SK-N-SH treated with all-trans-retinoic acid at 6 μM for 48 hours (cell line): ENCODE results near the gene PDE7B.
A peak's percentile ranks its signal among the peaks of the same experiment; 100 is the strongest.

Experiments
- ATAC-seq: fragments of 200-7000 bp; cut with Tn5 transposase; 3 replicates; pipeline ENCODE4 v1.9.1; 2020; ENCODE audit warnings: mild to moderate bottlenecking, moderate library complexity
- ARNTL ChIP-seq: fragments of 450-650 bp; formaldehyde crosslinking; IDR thresholded peaks from 2 replicates; pipeline ENCODE4 v1.5.0; 2020; ENCODE audit warnings: low read depth, mild to moderate bottlenecking, moderate library complexity, borderline replicate concordance
- BACH2 ChIP-seq: fragments of 250-450 bp; sonication (Bioruptor Pico); IDR thresholded peaks from 2 replicates; pipeline ENCODE4 v1.9.0; 2021; ENCODE audit warnings: mild to moderate bottlenecking, borderline replicate concordance
- ISL1 ChIP-seq: fragments of 250-450 bp; sonication (Bioruptor Pico); IDR thresholded peaks from 2 replicates; pipeline ENCODE4 v2.1.2; 2022; ENCODE audit warnings: mild to moderate bottlenecking, moderate library complexity
- OSR1 ChIP-seq: fragments of 250-450 bp; sonication (Bioruptor Pico); IDR thresholded peaks from 2 replicates; pipeline ENCODE4 v1.8.0; 2022; ENCODE audit warnings: moderate library complexity, mild to moderate bottlenecking, inconsistent platforms
- PPARA ChIP-seq: fragments of 250-450 bp; sonication (Bioruptor Pico); IDR thresholded peaks from 2 replicates; pipeline ENCODE4 v1.5.0; 2020; ENCODE audit warnings: mild to moderate bottlenecking, borderline replicate concordance
- RARB ChIP-seq: fragments of 250-450 bp; sonication (Bioruptor Pico); IDR thresholded peaks from 2 replicates; pipeline ENCODE4 v1.8.0; 2021; ENCODE audit warnings: mild to moderate bottlenecking, moderate library complexity
- SNAI2 ChIP-seq: fragments of 250-450 bp; sonication (Bioruptor Pico); IDR thresholded peaks from 2 replicates; pipeline ENCODE4 v1.5.0; 2020; ENCODE audit warnings: mild to moderate bottlenecking, moderate library complexity
- TCF4 ChIP-seq: fragments of 250-450 bp; sonication (Bioruptor Pico); IDR thresholded peaks from 2 replicates; pipeline ENCODE4 v1.8.0; 2021; ENCODE audit warnings: mild to moderate bottlenecking, moderate library complexity, borderline replicate concordance
- TOX ChIP-seq: fragments of 250-450 bp; sonication (Bioruptor Pico); IDR thresholded peaks from 2 replicates; pipeline ENCODE4 v1.8.0; 2021; ENCODE audit warnings: mild to moderate bottlenecking, moderate library complexity, borderline replicate concordance
- ZFP3 ChIP-seq: fragments of 250-450 bp; sonication (Bioruptor Pico); IDR thresholded peaks from 2 replicates; pipeline ENCODE4 v1.5.0; 2020; ENCODE audit warnings: mild to moderate bottlenecking, moderate library complexity
- ZFP30 ChIP-seq: fragments of 450-650 bp; formaldehyde crosslinking; IDR thresholded peaks from 2 replicates; pipeline ENCODE4 v1.5.0; 2022; ENCODE audit warnings: mild to moderate bottlenecking, moderate library complexity
- ZNF70 ChIP-seq: fragments of 450-650 bp; formaldehyde crosslinking; IDR thresholded peaks from 2 replicates; pipeline ENCODE4 v1.5.0; 2020; ENCODE audit warnings: mild to moderate bottlenecking, moderate library complexity
- ZNF8 ChIP-seq: fragments of 450-650 bp; formaldehyde crosslinking; IDR thresholded peaks from 2 replicates; pipeline ENCODE4 v1.5.0; 2020; ENCODE audit warnings: mild to moderate bottlenecking, moderate library complexity
- TF ChIP-seq, protein P1 (sequence below): fragments of 250-450 bp; sonication (Bioruptor Pico); IDR thresholded peaks from 2 replicates; pipeline ENCODE4 v1.5.0; 2020; ENCODE audit warnings: mild to moderate bottlenecking, moderate library complexity
- TF ChIP-seq, protein P2 (sequence below): fragments of 250-450 bp; sonication (Bioruptor Pico); IDR thresholded peaks from 2 replicates; pipeline ENCODE4 v1.5.1; 2021; ENCODE audit warnings: mild to moderate bottlenecking, moderate library complexity
- TF ChIP-seq, protein P3 (sequence below): fragments of 250-450 bp; sonication (Bioruptor Pico); IDR thresholded peaks from 2 replicates; pipeline ENCODE4 v1.5.1; 2020; ENCODE audit warnings: low read depth, mild to moderate bottlenecking, moderate library complexity

PDE7B gene

DNA sequence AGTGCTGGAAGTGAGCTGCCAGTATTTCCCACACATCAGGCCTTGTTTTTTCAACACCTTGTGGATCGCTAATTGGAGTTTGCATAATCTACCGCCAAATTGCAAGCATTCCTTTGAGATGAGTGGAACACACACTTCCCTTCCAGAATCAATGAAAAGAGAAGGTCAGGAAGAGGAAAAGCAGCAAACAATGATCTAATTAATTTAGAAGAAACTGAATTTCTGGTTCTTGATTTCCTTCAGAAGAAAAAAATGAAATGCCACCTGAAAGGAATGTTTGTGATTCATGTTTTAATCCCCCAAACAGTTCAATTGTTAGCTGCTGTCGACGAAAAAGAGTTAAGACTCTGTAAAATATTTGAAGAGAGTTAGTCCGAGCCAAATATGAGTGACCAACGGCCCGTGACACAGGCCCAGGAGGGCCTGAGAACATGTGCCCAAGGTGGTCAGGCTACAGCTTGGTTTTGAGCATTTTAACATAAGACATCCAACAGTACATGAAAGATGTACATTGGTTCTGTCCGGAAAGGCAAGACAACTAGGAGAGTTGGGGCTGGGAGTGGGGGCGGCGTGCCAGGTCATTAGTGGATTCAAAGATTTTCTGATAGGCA is 216.3 kb downstream of the PDE7B start:
- no peak for ATAC-seq
- no peak for TF ChIP-seq OSR1 (CRISPR knock-in tag)
- TF ChIP-seq TOX (CRISPR knock-in tag): no peak
- TF ChIP-seq, protein P1, sequence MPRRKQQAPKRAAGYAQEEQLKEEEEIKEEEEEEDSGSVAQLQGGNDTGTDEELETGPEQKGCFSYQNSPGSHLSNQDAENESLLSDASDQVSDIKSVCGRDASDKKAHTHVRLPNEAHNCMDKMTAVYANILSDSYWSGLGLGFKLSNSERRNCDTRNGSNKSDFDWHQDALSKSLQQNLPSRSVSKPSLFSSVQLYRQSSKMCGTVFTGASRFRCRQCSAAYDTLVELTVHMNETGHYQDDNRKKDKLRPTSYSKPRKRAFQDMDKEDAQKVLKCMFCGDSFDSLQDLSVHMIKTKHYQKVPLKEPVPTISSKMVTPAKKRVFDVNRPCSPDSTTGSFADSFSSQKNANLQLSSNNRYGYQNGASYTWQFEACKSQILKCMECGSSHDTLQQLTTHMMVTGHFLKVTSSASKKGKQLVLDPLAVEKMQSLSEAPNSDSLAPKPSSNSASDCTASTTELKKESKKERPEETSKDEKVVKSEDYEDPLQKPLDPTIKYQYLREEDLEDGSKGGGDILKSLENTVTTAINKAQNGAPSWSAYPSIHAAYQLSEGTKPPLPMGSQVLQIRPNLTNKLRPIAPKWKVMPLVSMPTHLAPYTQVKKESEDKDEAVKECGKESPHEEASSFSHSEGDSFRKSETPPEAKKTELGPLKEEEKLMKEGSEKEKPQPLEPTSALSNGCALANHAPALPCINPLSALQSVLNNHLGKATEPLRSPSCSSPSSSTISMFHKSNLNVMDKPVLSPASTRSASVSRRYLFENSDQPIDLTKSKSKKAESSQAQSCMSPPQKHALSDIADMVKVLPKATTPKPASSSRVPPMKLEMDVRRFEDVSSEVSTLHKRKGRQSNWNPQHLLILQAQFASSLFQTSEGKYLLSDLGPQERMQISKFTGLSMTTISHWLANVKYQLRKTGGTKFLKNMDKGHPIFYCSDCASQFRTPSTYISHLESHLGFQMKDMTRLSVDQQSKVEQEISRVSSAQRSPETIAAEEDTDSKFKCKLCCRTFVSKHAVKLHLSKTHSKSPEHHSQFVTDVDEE (CRISPR knock-in tag): no peak
- TF ChIP-seq, all 23 proteins: peak for 0

DNA sequence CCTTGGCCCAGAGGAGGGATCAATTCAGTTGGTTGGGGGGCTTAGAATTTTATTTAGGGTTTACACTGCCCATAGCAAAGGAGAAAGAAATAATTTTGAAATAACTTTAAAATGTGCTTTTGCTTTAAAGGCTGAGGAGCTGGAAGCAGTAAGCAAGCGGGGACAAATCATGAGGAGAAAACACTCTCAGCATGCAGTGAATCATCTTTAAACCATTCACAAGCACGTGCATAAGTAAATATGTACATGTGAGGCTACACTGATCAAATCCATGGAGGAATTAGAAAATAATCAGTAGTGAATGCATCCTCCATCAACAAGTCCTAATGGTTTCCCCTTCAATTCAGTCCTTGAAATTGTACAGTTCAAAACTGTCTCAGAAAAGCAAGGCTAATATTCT is 217.6 kb downstream of the PDE7B start:
- ATAC-seq: peak; percentile 79
- TF ChIP-seq, protein P1 (CRISPR knock-in tag): no peak
- TF ChIP-seq, protein P2, sequence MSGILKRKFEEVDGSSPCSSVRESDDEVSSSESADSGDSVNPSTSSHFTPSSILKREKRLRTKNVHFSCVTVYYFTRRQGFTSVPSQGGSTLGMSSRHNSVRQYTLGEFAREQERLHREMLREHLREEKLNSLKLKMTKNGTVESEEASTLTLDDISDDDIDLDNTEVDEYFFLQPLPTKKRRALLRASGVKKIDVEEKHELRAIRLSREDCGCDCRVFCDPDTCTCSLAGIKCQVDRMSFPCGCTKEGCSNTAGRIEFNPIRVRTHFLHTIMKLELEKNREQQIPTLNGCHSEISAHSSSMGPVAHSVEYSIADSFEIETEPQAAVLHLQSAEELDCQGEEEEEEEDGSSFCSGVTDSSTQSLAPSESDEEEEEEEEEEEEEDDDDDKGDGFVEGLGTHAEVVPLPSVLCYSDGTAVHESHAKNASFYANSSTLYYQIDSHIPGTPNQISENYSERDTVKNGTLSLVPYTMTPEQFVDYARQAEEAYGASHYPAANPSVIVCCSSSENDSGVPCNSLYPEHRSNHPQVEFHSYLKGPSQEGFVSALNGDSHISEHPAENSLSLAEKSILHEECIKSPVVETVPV (CRISPR knock-in tag): no peak
- TF ChIP-seq ZFP3 (CRISPR knock-in tag): no peak

DNA sequence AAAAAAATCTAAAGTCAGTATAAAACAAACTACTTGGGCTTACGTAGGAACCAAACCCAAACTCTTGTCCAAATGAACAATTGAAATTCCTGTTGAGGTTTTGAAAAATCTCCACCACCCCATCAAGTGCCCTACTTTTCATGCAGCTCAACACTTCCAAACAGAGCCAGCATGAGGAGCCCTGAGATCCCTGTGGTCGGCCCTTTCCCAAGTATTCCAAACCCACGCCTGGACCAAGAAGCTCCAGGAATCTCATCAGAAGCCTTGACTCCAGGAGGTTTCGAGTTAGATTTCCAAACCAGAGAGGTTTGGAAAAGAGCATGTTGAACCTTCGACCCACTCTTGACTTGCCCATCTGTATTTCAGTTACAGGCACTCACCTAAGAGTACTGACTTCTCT is 219.3 kb downstream of the PDE7B start:
- ATAC-seq: no peak

DNA sequence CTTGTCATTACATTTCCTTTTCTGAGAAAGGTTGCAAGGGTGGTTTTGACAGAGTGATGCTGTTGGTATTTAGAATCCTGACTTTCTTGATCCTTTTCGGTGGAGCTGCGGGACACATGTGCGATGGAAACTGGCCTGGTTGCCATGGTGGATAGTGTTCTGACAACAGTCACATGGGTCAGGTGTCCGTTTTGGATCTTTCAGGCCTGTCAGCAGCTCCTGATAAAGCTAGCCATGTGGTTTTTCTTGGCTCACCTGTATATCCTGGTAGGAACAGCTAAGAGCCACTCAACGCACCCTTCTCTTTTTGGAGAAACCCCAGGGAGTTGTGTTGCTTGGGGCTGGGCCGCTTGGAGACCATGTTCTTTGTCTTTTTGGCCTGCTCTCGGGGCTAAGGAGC is 221.2 kb downstream of the PDE7B start:
- TF ChIP-seq SNAI2 (CRISPR knock-in tag) (no peak), BACH2 (CRISPR knock-in tag) (no peak), RARB (CRISPR knock-in tag) (no peak), ZFP3 (CRISPR knock-in tag) (no peak), ISL1 (CRISPR knock-in tag) (no peak), ZNF8 (CRISPR knock-in tag) (no peak), TOX (CRISPR knock-in tag) (no peak), TCF4 (no peak), PPARA (CRISPR knock-in tag) (no peak), ZFP30 (CRISPR knock-in tag) (no peak), ARNTL (CRISPR knock-in tag) (no peak)
- TF ChIP-seq, protein P2 (CRISPR knock-in tag): no peak
- TF ChIP-seq, protein P1 (CRISPR knock-in tag): no peak
- TF ChIP-seq, protein P3, sequence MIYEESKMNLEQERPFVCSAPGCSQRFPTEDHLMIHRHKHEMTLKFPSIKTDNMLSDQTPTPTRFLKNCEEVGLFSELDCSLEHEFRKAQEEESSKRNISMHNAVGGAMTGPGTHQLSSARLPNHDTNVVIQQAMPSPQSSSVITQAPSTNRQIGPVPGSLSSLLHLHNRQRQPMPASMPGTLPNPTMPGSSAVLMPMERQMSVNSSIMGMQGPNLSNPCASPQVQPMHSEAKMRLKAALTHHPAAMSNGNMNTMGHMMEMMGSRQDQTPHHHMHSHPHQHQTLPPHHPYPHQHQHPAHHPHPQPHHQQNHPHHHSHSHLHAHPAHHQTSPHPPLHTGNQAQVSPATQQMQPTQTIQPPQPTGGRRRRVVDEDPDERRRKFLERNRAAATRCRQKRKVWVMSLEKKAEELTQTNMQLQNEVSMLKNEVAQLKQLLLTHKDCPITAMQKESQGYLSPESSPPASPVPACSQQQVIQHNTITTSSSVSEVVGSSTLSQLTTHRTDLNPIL (CRISPR knock-in tag): no peak
- no peak for ATAC-seq

More for the DNA sequence above, 219.3 kb downstream of the PDE7B start:
- TF ChIP-seq ZNF70: no peak
